ENCODE data around the gene A1CF. TPM values are rescaled to one million over a fixed set of nuclear protein-coding genes. Genes with fewer than 3 reads are reported as not detected.
"Not testable (repeated sequence)": the region's sequence is repeated elsewhere in the genome, so short reads cannot be mapped to it uniquely, and the experiment has no call there.

Gene A1CF
- total RNA-seq, 1 donor from 2014 or later = not detected

DNA sequence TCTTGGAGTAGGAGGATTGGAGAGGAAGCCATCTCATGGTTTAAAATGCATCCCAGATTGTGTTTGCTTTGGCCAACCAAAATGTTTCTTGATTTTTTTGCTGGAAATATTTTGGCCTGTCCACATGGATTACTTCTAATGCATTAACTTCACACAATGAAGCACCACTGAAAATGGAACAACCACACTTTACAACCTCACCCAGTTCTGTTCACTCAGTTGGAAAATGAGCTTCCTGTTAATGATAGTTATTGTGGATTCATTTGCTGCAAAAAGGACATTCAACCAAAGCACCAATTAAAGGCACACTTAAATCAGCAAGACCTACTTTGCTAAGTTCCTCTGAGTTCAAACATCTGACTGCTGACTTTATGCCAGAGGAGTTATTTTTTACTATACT lies 11.3 kb upstream of the A1CF start:
- Histone ChIP-seq H3K9me3 (replicated peaks) (no peaks in the 10 kb centered on the region), H3K4me3 (no peak overlapping the region), H3K27ac (replicated peaks) (no peak overlapping the region), H3K27me3 (ENCODE audit: low read depth) (no peaks in the 10 kb centered on the region), H3K36me3 (no peaks in the 10 kb centered on the region), H3K4me1 (no peaks in the 10 kb centered on the region)
- TF ChIP-seq, protein P1, sequence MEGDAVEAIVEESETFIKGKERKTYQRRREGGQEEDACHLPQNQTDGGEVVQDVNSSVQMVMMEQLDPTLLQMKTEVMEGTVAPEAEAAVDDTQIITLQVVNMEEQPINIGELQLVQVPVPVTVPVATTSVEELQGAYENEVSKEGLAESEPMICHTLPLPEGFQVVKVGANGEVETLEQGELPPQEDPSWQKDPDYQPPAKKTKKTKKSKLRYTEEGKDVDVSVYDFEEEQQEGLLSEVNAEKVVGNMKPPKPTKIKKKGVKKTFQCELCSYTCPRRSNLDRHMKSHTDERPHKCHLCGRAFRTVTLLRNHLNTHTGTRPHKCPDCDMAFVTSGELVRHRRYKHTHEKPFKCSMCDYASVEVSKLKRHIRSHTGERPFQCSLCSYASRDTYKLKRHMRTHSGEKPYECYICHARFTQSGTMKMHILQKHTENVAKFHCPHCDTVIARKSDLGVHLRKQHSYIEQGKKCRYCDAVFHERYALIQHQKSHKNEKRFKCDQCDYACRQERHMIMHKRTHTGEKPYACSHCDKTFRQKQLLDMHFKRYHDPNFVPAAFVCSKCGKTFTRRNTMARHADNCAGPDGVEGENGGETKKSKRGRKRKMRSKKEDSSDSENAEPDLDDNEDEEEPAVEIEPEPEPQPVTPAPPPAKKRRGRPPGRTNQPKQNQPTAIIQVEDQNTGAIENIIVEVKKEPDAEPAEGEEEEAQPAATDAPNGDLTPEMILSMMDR (IDR thresholded peaks at IDR 0.05; ENCODE audit: borderline replicate concordance) = no peak
- no peak for DNase-seq
- intact Hi-C loops (cut with micrococcal nuclease) = no loop called here

DNA sequence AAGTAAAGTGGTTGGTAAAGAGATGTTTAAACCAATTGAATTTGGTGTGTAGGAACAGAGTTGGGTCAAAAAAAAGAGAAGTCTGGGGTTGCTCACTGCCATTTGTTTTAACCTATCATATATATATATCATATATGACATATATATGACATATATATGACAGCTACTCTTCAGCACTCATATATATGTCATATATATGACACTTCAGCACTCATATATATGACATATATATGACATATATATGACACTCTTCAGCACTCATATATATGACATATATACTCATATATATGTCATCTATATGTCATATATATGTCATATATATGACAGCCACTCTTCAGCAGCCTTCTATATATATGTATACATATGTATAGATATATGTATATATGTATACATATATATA lies 8.9 kb upstream of the A1CF start:
- Histone ChIP-seq H3K9me3 (replicated peaks) (no peaks in the 10 kb centered on the region), H3K27me3 (ENCODE audit: low read depth) (no peaks in the 10 kb centered on the region), H3K4me3 (no peak overlapping the region), H3K27ac (replicated peaks) (no peak overlapping the region), H3K36me3 (no peaks in the 10 kb centered on the region), H3K4me1 (no peaks in the 10 kb centered on the region)
- TF ChIP-seq, protein P1 (IDR thresholded peaks at IDR 0.05; ENCODE audit: borderline replicate concordance) = no peak
- DNase-seq = no peak
- intact Hi-C loops (cut with micrococcal nuclease) = no loop called here

DNA sequence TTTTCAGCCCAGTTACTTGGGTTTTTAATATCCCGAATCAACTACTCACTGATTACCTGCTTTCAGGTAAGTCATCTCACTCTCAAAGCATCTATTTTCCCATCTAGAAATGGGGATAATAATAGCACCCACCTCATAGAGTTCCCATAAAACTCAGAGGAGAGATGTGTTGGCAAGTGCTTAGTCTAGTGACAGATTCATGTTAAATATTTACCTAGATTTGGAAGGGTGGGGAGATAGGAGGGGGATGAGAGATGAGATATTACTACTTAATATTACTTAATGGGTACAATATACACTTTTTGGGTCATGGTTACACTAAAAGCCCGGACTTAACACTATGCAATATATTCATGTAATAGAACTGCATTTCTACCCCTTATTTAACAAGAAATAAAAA lies 7.0 kb upstream of the A1CF start:
- TF ChIP-seq, protein P1 (IDR thresholded peaks at IDR 0.05; ENCODE audit: borderline replicate concordance) = no peak
- Histone ChIP-seq H3K27me3 (ENCODE audit: low read depth) (no peaks in the 10 kb centered on the region), H3K4me3 (no peak overlapping the region)

DNA sequence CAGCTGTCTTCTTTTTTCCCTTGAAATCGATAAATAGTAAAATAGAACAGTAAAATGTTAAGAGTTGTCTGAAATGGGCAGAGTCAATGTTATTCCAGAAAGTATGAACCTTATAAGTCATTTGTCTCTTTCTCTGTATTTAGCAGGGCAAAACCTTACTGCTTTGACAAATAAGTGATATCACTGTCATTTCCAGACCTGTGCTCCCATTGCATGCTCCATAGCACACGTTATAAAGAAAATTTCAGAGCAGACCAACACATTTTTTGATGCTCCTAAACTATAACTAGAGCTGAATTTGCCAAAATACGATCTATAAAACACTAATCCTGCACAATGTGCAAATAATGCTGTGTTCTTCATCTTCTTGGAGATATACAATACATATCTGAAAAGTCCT lies 1.1 kb downstream of the A1CF start:
- no peaks in the 10 kb centered on the region for H3K4me1 ChIP-seq
- H3K4me3 ChIP-seq = no peak overlapping the region
- no peaks in the 10 kb centered on the region for H3K36me3 ChIP-seq
- intact Hi-C loops (cut with micrococcal nuclease) = no loop called here
- TF ChIP-seq, protein P1 (IDR thresholded peaks at IDR 0.05; ENCODE audit: borderline replicate concordance) = no peak
- DNase-seq = no peak
- no peak overlapping the region for H3K27ac ChIP-seq (replicated peaks)
- H3K27me3 ChIP-seq (ENCODE audit: low read depth) = no peaks in the 10 kb centered on the region
- no peaks in the 10 kb centered on the region for H3K9me3 ChIP-seq (replicated peaks)

More for the DNA sequence above, 7.0 kb upstream of the A1CF start:
- no peak for DNase-seq
- intact Hi-C loops (cut with micrococcal nuclease) = no loop called here
- H3K27ac ChIP-seq (replicated peaks) = no peak overlapping the region
- H3K36me3 ChIP-seq = no peaks in the 10 kb centered on the region
- H3K9me3 ChIP-seq (replicated peaks) = no peaks in the 10 kb centered on the region
- H3K4me1 ChIP-seq = no peaks in the 10 kb centered on the region

DNA sequence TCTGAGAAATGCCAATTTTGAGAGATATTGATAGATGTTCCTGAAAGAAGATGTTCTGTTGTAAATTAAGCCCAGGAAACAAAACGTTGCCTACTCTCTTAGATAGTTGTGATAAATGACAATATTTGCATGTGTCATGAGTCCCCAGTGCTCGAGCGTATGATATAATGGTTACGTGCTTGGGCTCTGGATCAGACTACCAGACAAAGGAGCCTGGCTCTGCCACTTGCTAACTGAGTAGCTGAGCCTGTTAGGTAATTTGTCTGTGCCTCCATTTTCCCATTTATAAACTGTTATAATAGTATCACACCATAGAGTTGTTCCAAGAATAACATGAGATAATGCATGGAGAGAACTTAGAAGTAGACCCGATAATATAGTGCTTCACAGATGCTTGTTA lies 1.8 kb downstream of the A1CF start:
- H3K27me3 ChIP-seq (ENCODE audit: low read depth) = no peaks in the 10 kb centered on the region
- H3K4me1 ChIP-seq = no peaks in the 10 kb centered on the region
- no peak for DNase-seq
- H3K4me3 ChIP-seq = no peak overlapping the region
- H3K27ac ChIP-seq (replicated peaks) = no peak overlapping the region
- H3K9me3 ChIP-seq (replicated peaks) = no peaks in the 10 kb centered on the region
- intact Hi-C loops (cut with micrococcal nuclease) = no loop called here
- TF ChIP-seq, protein P1 (IDR thresholded peaks at IDR 0.05; ENCODE audit: borderline replicate concordance) = no peak
- no peaks in the 10 kb centered on the region for H3K36me3 ChIP-seq

DNA sequence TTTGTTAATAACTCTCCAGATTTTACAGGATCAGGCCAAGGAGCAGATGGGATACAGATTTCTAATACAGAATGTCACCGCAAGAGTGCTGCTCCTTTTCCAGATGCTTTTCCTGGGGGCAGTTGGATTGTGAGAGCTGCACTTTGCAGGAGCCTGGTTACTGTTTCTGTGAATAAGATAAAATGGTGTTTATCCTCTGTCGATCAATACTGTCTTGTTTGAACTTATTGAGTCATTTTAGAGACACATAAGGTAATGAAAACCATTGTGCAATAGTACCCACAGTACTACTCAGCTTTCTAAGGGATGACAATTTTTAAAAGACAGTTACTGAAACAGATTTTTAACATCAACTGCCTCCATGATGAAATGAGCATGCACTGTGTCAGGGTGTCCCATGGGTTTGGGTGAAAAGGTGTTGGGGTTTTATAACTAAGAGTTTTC lies 2.9 kb downstream of the A1CF start:
- Histone ChIP-seq H3K36me3 (no peaks in the 10 kb centered on the region), H3K4me1 (no peaks in the 10 kb centered on the region), H3K27me3 (ENCODE audit: low read depth) (no peaks in the 10 kb centered on the region), H3K4me3 (no peak overlapping the region), H3K9me3 (replicated peaks) (no peaks in the 10 kb centered on the region), H3K27ac (replicated peaks) (no peak overlapping the region)
- intact Hi-C loops (cut with micrococcal nuclease) = no loop called here
- TF ChIP-seq, protein P1 (IDR thresholded peaks at IDR 0.05; ENCODE audit: borderline replicate concordance) = no peak
- DNase-seq = no peak

DNA sequence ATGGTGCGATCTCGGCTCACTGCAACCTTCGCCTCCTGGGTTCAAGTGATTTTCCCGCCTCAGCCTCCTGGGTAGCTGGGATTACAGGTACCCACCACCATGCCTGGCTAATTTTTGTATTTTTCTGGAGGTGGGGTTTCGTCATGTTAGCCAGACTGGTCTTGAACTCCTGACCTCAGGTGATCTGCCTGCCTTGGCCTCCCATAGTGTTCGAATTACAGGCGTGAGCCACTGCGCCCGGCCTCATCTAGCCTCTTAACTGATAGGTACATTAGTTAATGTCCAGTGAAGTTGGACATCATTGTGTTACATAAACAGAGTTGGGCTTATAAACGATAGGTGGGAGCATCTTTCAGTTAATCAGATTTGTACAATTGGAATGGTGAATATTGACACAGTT lies 4.4 kb downstream of the A1CF start:
- DNase-seq; H3K27me3 ChIP-seq (ENCODE audit: low read depth); H3K9me3 ChIP-seq (replicated peaks); H3K27ac ChIP-seq (replicated peaks); H3K4me3 ChIP-seq; H3K4me1 ChIP-seq; H3K36me3 ChIP-seq; intact Hi-C loops (cut with micrococcal nuclease): not testable (repeated sequence)

All from left ventricle myocardium inferior (tissue), 1 donor.